Fibroblast of villous mesenchyme (primary cell): ENCODE results near the gene BCL2L1. TPM values are rescaled to one million over a fixed set of nuclear protein-coding genes. Genes with fewer than 3 reads are reported as not detected.

Source experiments
- DNase-seq: peaks from one replicate; pipeline ENCODE4 v3.0.0-alpha.2; 2010; ENCODE audit warnings: low read depth
- H3K4me3 ChIP-seq: 2 replicates; pipeline ENCODE4 v1.5.1; 2011; ENCODE audit warnings: low read depth, mild to moderate bottlenecking, low read length
- CTCF ChIP-seq: IDR thresholded peaks from 2 replicates; pipeline ENCODE4 v1.5.1; 2012; ENCODE audit warnings: low read depth, mild to moderate bottlenecking, low read length; ENCODE audit not compliant: insufficient read depth
- total RNA-seq: library from RNA; depleted of rRNA; stranded (reverse); fragments of >200 nt; gene quantifications from 2 replicates; pipeline ENCODE4 v1.2.3, GENCODE V29; 2012

BCL2L1 gene
- total RNA-seq, 1 donor = 113 TPM

GRCh38 chr20:31687777-31688176, 34.9 kb downstream of the BCL2L1 start:
- no peak for TF ChIP-seq CTCF
- DNase-seq = no peak
- no peak overlapping the region for H3K4me3 ChIP-seq

- no peak for DNase-seq
Measured at GRCh38 chr20:31685853-31686643, 36.6 kb downstream of the BCL2L1 start.

GRCh38 chr20:31684153-31685015, 38.3 kb downstream of the BCL2L1 start:
- no peak for TF ChIP-seq CTCF
- H3K4me3 ChIP-seq = no peak overlapping the region
- DNase-seq = no peak

More at GRCh38 chr20:31685853-31686643, 36.6 kb downstream of the BCL2L1 start:
- no peak for TF ChIP-seq CTCF
- H3K4me3 ChIP-seq = no peak overlapping the region

GRCh38 chr20:31682927-31683326, 39.7 kb downstream of the BCL2L1 start:
- no peak overlapping the region for H3K4me3 ChIP-seq
- DNase-seq = no peak
- no peak for TF ChIP-seq CTCF

GRCh38 chr20:31682352-31682751, 40.3 kb downstream of the BCL2L1 start:
- TF ChIP-seq CTCF = no peak
- H3K4me3 ChIP-seq = no peak overlapping the region
- no peak for DNase-seq

GRCh38 chr20:31681769-31682168, 40.9 kb downstream of the BCL2L1 start:
- no peak for TF ChIP-seq CTCF
- DNase-seq = no peak
- no peak overlapping the region for H3K4me3 ChIP-seq
